HG02981 (cell line): ENCODE measurements around the gene SAT1.

Source experiments
- ATAC-seq: cut with Tn5 transposase; IDR thresholded peaks from one replicate; pipeline ENCODE4 v1.9.1; 2021; ENCODE audit warnings: mild to moderate bottlenecking, moderate library complexity; ENCODE audit not compliant: unreplicated experiment

The SAT1 gene

DNA sequence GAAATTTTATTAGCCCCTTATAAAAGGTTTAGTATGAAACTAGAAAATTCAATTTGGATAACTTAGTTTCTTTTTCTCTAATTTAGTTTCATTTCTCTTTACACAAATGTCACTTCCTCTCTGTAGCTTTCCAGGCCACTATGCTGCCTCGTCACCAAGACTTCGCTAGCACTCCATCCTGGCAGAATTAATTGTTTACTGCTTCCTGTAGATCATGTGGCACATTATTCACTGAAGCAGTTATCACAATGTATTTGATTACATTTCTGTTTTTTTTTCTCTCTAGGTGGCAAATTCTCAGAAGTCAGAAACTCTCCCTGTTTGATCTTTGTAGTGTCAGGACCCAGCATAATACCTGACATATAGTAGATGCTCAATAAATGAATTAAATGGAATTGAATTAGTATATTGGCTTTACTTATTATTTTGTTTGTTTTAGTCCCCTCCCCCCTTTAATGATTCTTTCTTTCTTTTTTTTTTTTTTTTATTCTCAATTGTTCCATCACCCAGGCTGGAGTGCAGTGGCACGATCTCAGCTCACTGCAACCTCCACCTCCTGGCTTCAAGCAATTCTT is 9.3 kb upstream of the SAT1 start:
- peak; percentile 92 for ATAC-seq

DNA sequence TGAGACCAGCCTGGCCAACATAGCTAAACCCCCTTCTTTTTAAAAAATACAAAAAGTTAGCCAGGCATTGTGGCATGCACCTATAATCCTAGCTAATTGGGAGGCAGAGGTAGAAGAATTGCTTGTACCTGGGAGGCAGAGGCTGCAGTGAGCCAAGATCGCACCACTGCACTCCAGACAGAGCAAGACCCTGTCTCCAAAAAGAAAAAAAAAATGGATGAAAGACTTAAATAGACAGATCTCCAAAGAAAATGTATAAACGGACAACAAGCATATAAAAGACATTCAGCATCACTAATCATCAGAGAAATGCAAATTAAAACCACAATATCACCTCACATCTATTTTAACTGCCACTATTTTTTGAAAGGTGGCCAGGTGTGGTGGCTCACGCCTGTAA is 6.6 kb upstream of the SAT1 start:
- no peak for ATAC-seq

DNA sequence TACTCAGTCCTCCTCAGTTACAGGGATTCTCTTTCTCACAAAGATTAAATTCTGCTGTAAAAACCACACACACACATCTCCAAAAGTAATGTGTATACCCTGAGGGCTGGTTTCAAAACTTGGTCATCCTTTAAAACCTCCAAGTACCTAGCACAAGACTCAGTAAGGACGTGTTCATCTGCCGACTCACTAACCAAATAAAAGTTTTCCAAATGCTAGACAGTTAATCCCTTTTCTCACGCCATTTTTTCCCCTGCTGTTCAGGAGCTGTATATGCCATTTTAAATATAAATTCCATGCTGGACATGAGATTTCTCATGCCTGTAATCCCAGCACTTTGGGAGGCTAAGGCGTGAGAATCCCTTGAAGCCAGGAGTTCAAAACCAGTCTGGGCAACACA is 3.9 kb upstream of the SAT1 start:
- ATAC-seq, result no peak

DNA sequence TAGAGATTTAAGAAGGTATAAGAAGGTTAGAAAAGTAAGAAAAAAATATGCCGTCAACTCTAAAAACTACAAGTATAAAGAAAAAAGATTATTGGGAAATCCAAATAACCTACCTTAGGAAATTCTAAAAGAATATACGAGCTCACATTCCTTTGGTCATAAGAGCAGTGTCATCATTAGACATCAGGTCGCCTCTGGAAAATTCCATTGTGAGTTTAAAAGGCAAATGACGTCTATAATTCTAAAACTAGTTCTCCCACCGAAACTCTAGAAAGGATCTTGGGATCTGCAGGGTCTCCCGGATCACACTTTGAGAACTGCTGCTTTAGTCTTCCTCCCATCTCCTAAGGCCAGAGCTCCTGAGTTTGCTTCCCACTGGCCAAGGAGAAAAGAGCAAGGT is 518 bp upstream of the SAT1 start:
- ATAC-seq, result no peak

DNA sequence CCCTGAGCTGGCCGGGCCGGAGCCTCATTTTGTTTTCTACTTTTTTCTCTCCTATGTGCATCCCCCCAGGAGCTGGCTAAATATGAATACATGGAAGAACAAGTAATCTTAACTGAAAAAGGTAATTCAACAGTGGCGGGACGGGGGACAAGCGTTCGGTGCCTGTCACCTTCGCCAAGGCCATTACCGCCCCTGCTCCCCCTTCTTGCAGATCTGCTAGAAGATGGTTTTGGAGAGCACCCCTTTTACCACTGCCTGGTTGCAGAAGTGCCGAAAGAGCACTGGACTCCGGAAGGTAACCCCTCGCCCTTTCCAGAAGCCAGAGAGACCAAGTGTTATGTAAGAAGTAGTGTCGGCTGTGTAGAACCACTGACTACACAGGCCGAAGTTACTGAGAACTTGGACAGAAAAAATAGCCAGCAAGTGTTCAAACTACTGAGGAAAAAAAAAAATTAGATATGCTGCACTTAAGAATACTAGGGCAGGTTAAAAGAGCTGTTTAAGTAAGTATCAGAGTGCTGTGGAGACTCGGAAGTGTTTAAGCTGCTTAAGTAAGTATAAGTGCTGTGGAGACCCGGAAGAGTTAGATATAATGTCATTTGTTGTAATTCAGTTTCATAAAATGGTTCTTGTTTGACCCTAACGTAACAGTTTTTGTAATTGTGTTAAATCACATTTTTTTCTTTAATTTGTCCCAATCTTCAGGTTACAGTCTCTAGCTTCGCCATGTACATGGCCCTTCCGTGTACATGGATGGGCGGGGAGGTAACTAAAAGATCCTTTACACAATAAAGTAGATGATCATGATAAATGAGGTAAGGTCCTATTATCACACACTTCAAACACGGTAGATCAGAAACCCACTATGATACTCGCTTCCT is 856 bp downstream of the SAT1 start:
- ATAC-seq, result no peak

DNA sequence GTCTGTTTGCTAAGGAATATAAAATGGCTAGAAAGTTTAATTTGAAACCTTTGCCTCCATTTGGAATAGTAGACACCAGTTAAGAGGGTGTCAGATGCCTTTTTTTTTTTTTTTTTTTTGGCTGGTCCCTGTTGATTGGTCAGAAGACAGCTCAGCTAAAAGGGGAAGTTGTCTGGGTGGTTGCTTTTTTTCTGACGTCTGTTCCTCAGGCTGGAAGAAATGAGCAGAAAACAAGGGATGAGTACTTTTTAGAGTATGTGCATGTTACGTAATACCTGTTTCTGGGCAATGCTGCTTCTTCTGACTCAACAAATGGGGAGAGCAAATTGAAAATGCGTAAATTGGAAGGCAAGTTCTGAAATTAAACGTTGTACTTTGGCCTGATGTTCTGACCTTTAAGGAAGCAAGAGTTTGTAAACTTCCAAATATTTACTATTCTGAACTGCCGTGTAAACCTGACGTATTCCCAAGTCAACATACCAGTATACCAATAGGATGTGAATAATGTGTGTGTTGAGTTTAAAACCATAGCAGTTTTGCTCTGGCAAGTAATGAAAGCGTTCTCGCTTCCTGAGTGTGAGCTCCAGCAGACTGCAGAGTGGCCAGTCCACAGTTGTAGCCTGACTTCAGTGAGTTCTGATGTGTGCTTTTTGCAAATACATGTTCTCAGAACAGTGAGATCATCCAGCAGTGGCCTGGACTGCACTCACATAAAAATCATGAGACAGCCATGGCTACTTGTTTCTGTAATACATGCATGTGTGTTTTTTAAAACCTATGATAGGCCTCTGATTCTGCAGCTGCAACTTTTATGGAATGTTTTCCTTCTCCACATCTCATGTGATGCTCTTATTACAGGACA is 1.7 kb downstream of the SAT1 start:
- no peak for ATAC-seq

DNA sequence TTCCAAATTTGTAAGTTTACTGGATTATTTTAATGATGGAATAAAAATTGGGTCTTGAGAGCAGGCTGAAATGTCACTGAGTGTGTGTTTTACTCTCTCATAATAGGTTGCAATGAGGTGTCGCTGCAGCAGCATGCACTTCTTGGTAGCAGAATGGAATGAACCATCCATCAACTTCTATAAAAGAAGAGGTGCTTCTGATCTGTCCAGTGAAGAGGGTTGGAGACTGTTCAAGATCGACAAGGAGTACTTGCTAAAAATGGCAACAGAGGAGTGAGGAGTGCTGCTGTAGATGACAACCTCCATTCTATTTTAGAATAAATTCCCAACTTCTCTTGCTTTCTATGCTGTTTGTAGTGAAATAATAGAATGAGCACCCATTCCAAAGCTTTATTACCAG is 2.6 kb downstream of the SAT1 start:
- ATAC-seq, result no peak

DNA sequence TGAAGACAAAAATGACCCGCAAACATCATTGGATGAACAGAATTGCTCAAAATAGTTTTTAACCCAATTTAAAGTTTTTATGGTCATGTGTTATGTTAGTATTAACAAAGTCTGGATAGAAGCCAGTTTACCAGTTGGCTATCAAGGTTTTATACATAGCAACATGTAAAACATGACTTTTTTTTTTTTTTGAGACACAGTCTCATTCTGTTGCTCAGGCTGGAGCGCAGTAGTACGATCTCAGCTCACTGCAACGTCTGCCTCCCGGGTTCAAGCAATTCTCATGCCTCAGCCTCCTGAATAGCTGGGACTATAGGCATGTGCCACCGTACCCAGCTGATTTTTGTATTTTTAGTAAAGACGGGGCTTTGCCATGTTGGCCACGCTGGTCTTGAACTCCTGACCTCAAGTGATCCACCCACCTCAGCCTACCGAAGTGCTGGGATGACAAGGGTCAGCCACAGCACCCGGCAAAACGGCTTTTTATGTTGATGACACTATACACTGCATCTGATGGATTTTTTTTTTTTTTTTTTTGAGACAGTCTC is 3.4 kb downstream of the SAT1 start:
- no peak for ATAC-seq

DNA sequence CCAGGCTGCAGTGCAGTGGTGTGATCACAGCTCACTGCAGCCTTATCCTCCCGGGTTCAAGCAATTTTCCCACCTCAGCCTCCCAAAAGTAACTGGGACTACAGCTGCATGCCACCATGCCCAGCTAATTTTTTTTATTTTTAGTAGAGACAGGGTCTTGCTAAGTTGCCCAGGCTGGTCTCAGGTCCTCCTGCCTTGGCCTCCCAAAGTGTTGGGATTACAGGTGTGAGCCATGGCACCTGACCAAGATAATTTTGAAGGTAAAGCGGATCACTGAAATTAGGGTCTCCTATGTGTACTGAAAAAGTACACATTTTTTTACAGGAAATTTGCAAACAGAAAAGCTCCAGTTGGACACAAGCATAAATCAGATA is 4.8 kb downstream of the SAT1 start:
- ATAC-seq, result no peak

DNA sequence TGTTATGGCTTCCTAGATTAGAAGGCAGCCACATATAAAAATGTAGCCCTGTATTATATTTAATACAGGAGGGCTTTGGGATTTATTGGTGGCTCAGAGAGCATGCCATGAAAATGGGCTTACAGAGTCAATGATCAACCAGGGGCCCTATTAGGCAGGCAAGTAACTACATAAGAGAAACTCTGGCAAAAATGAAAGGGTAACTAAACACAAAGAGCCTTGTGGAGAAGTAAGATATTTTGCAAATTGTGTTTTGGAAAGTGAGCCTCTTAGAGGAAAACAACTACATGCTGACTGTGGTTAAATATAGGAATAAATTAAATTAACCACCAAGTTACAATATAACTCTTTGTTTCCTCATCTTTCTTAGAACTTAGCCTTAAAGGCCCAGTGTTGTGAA is 5.5 kb downstream of the SAT1 start:
- peak; percentile 51 for ATAC-seq

DNA sequence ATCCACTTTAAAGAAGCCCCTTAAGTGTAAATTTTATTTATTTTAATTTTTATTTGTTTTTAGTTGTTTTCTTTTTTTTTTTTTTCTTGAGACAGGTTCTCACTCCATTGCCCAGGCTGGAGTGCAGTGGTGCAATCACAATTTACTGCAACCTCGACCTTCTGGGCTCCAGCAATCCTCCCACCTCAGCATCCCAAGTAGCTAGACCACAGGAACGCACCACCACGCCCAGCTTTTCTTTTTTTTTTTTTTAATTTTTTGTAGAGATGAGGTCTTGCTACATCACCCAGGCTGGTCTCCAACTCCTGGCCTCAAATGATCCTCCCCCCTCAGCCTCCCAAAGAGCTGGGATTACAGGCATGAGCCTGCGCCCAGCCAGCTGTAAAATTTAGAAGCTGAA is 6.0 kb downstream of the SAT1 start:
- no peak for ATAC-seq

DNA sequence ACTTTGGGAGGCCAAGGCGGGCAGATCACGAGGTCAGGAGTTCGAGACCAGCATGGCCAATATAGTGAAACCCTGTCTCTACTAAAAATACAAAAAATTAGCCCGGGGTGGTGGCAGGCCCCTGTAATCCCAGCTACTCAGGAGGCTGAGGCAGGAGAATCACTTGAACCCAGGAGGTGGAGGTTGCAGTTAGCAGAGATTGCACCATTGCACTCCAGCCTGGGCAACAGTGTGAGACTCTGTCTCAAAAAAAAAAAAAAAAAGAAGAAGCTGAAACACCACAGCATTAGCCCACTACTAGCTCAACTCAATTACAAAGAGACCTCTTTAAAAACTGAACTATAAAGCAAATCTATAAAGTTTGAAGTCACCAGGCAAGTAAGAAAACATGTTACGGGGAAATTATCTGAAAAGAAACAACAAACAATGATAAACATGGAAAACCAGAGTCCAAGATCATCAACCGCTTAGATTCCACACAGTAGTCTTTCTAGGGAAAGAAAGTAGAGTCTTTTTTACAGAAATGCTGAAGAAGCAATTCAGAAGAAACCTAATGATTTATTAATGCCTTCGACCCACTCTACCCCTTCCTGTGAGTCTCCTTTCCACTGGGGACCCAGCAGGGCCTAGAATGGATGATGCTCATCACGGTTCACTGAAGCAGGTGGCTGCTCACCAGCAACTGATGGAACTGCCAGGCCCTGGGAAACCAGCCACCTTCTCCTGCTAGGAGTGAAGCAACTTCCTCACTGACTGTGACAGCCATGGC is 6.6 kb downstream of the SAT1 start:
- ATAC-seq, result no peak

DNA sequence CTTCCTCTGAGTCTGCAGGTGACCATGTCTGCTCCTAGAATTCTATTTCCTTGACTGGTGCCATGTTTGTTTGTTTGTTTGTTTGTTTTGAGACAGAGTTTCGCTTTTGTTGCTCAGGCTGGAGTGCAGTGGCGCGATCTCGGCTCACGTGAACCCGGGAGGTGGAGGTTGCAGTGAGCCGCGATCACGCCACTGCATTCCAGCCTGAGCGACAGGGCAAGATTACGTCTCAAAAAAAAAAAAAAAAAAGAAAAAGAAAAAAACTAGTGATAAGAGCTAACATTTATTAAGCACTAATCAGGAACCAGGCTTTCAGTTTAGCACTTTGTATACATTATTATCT is 7.2 kb downstream of the SAT1 start:
- no peak for ATAC-seq

DNA sequence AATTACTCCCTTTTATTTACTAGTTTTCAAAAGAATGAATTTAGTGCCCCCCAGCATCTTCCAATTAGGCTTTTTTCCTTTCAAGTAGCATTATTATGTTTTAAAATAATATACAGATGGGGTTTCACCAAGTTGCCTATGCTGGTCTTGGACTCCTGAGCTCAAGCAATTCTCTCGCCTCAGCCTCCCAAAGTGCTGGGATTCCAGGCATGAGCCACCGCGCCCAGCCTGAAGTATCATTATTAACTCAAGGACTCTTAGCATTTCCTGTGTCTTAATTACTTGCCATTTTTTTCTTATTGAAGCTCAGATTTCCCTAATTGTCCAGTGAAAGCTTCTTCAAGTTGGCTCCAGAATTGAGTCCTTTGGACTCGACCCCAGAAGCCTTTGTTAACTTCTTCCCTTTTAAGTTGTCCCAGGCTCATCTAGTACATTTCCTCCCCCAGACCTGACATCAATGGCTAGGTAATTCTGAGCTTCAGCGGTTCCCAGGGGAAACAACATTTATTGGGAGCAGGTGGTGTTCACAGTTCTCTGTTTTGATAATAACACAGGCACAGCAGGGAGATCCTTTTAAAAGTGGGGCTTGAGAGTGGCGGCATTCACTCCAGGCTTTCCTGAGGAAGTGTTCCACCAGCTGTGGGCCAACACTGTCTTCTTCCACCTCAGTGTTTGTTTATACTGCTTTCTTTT is 10.0 kb downstream of the SAT1 start:
- no peak for ATAC-seq

DNA sequence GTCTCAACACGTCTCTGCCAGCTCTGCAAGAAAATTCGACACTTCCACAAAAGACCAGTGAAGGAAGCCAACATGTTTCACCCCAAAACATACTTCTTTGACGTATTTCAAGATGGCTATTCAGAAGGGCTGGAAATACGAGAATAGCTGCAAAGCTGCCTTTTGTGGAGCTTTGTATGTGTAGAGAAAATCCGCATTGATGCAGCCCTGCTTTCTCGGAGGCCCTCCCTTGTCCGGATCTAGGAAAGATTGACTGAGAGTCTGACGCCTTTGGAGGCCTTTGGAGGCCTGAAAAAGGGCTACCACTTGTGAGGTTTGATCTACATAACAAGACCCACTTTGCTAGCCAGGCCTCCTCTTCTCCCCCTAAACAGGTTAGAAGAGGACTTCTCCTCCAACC is 12.2 kb downstream of the SAT1 start:
- ATAC-seq, result no peak

DNA sequence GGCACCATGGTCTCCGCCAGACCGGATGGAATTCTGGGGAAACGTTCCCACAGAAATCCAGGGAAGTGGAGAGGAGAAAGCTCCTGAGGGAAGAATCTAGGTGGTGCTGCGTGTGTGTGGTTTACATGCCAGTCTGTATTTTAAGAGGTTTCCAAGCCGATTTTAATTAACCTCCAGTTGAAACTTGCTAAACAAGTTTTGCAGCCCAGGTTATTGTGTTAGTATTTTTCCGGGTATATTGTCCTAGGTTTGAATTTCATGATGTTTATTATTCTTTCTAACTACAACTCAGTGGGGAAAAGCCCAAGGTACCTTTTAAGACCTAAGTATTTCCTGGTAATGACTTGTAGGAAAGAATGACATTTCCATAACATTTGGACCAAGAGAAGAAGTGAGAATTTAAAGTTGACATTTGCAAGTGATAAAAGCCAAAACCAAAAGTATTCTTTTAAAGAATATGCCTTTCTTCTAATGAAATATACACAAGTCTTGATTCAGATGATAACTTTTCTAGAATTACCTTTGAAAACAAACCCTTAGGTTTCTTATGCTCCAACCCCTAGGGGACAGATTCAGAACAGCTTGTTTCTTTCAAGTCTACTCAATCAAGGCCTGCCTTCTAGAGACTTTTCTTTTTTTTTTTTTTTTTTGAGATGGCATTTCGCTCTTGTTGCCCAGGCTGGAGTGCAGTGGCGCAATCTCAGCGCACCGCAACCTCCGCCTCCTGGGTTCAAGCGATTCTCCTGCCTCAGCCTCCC is 14.6 kb downstream of the SAT1 start:
- no peak for ATAC-seq

DNA sequence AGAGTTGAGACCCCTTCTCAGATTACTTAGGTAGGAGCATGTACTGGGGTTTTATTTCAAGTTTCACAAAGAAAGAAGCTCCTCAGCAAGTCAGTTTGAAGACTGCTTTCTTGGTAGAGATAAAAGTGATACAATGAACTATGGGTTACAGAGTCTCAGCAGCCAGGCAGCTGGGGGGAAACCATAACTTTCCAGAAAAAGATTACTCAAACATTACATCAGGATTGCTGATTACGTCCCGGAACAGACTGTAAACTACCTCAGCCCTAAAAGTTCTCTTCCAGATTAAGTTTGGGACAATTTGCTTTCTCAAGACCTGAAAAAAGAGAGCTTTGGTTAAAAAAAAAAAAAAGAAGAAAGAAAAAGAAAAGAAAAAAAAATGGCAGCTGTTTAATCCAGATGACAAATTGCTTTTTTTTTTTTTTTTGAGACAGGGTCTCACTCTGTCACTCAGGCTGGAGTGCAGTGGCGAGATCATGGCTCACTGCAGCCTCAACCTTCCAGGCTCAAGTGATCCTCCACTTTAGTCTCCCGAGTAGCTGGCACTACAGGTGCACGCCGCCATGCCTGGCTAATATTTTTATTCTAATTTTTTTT is 16.6 kb downstream of the SAT1 start:
- no peak for ATAC-seq

DNA sequence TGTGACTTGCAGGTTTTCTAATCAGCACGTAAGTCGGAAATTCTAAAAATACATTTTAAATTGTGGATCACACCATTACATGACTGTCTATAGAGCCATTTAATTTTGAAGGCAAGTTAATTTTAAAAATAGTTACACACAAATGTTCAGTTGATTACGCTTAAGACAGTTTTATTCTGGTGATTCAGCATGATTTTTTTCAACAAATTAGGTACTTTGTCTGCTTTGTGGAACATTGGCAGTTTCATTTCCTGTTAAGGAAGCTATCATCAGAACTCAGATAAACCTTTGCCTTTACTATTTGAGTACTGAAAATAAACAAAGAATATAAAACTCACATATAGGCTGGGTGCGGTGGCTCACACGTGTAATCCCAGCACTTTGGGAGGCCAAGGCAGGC is 19.5 kb downstream of the SAT1 start:
- ATAC-seq, result no peak

DNA sequence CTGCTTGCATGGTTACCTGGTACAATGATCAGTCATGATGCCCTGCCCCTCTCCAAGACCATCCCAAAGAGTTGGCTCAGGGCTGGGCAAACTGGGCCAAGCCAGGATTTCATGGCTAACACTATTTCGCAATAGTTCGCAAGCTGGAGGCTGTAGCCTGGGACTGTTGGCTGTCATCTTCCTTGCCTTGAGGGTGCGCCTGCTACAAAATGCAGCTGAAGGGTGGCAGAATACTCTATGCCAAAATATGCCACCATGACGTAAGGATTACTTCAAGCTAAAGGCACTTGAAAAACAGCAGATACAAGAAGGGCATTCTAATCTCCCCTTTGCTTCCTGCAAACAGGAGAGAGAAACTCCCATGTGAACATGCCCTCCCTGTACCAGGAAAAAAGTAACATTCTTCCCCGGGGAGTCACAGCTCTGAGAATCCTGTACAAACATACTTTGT is 21.0 kb downstream of the SAT1 start:
- no peak for ATAC-seq
